Measurements from ENCODE around the gene PALD1.

- TF ChIP-seq POLR2A (IDR thresholded peaks at IDR 0.05; ENCODE audit: low read depth, low read length) (no peak), TAF1 (IDR thresholded peaks at IDR 0.05; ENCODE audit: borderline replicate concordance, low read depth, low read length) (no peak)
Measured at GRCh38 chr10:70490142-70490541, 11.6 kb downstream of the PALD1 start.

Data from GM12892 (cell line).